Measurements from ENCODE around the gene KAT7.

DNA sequence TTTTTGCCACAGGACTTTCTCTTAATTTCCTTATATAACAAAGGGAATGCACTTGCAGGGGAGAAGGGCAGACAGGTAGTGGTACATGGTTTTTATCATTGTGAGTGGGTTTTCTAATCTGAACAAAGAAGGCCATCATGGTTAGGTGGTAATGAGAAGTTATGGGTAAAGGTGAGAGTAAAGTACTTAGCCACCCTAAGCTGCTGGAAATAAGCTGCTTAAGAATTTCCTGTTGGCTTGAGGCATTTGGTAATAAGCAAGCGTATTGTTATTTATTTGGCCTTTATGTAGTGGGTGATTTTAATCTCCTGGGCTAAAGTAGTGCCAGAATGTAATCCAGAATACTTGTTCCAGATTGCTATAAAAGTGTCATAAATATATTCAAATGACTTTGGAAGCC lies 32.3 kb downstream of the KAT7 start:
- TF ChIP-seq, protein P1, sequence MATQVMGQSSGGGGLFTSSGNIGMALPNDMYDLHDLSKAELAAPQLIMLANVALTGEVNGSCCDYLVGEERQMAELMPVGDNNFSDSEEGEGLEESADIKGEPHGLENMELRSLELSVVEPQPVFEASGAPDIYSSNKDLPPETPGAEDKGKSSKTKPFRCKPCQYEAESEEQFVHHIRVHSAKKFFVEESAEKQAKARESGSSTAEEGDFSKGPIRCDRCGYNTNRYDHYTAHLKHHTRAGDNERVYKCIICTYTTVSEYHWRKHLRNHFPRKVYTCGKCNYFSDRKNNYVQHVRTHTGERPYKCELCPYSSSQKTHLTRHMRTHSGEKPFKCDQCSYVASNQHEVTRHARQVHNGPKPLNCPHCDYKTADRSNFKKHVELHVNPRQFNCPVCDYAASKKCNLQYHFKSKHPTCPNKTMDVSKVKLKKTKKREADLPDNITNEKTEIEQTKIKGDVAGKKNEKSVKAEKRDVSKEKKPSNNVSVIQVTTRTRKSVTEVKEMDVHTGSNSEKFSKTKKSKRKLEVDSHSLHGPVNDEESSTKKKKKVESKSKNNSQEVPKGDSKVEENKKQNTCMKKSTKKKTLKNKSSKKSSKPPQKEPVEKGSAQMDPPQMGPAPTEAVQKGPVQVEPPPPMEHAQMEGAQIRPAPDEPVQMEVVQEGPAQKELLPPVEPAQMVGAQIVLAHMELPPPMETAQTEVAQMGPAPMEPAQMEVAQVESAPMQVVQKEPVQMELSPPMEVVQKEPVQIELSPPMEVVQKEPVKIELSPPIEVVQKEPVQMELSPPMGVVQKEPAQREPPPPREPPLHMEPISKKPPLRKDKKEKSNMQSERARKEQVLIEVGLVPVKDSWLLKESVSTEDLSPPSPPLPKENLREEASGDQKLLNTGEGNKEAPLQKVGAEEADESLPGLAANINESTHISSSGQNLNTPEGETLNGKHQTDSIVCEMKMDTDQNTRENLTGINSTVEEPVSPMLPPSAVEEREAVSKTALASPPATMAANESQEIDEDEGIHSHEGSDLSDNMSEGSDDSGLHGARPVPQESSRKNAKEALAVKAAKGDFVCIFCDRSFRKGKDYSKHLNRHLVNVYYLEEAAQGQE (IDR thresholded peaks at IDR 0.05; ENCODE audit: unreplicated experiment) = no peak
- TF ChIP-seq, protein P2, sequence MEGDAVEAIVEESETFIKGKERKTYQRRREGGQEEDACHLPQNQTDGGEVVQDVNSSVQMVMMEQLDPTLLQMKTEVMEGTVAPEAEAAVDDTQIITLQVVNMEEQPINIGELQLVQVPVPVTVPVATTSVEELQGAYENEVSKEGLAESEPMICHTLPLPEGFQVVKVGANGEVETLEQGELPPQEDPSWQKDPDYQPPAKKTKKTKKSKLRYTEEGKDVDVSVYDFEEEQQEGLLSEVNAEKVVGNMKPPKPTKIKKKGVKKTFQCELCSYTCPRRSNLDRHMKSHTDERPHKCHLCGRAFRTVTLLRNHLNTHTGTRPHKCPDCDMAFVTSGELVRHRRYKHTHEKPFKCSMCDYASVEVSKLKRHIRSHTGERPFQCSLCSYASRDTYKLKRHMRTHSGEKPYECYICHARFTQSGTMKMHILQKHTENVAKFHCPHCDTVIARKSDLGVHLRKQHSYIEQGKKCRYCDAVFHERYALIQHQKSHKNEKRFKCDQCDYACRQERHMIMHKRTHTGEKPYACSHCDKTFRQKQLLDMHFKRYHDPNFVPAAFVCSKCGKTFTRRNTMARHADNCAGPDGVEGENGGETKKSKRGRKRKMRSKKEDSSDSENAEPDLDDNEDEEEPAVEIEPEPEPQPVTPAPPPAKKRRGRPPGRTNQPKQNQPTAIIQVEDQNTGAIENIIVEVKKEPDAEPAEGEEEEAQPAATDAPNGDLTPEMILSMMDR (conservative IDR thresholded peaks at IDR 0.05; ENCODE audit: low read depth in 2 of 2) = no peak
- TF ChIP-seq EZH2 (IDR thresholded peaks at IDR 0.05; ENCODE audit: low read depth, unreplicated experiment) (no peak), EZH2phosphoT487 (IDR thresholded peaks at IDR 0.05; ENCODE audit: unreplicated experiment) (no peak)
